GM21381 (cell line): Measurements from ENCODE around the gene PLBD2.
"Not testable (repeated sequence)": the region's sequence is repeated elsewhere in the genome, so short reads cannot be mapped to it uniquely, and the experiment has no call there.

Experiments used
- ATAC-seq: cut with Tn5 transposase; IDR thresholded peaks from one replicate; pipeline ENCODE4 v1.9.1; 2021; ENCODE audit warnings: mild to moderate bottlenecking, moderate library complexity; ENCODE audit not compliant: unreplicated experiment

Gene PLBD2

DNA sequence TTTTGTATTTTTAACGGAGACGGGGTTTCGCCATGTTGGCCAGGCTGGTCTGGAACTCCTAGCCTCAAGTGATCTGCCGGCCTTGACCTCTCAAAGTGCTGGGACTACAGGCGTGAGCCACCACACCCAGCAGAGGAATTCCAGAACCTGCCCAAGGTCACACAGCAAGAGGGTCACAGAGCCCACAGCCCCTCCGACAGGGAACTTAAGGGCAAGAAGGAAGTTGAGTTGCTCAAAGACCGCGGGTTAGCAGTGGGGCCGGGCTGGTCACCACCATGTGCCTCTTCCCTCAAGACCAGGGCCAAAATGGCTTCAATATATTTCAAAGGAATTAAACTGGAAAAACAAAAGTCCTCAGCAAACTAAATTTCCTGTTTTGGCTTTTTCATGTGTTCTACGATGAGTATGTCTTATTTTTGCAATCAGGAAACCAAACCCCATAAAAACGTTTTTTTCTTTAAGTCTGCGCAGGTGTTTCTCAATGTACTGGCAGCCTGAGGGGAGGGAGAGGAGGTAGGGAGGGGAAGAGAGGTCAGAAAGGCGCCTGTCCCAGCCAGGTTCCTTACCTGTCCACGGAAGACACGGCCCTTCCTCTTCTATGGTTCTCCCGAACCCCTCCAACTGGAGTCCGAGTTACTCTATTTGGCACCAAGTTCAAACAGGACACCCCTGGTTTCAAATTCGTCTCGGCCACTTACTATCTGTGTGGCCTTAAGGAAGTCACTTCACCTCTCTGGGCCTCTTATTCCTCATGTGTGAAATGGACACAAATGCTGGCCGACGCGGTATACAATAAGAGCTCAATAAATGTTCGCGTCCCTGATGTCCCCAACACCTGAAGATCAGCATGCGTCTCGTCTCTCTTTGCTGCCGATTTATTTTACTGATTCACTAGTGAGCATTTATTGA, 24.3 kb upstream of the PLBD2 start:
- peak; percentile 2 for ATAC-seq

- peak; percentile 97 for ATAC-seq
These were observed 23.4 kb upstream of the PLBD2 start, which contains the start of gene SLC8B1 for GRCh38 chr12:113334786-113335539. TSS of gene SLC8B1 (minus strand) at chr12:113335109. CDS start at chr12:113332878, 2,231 bp downstream.

- ATAC-seq, result no peak
These were observed 18.8 kb upstream of the PLBD2 start for GRCh38 chr12:113339540-113339939.

DNA sequence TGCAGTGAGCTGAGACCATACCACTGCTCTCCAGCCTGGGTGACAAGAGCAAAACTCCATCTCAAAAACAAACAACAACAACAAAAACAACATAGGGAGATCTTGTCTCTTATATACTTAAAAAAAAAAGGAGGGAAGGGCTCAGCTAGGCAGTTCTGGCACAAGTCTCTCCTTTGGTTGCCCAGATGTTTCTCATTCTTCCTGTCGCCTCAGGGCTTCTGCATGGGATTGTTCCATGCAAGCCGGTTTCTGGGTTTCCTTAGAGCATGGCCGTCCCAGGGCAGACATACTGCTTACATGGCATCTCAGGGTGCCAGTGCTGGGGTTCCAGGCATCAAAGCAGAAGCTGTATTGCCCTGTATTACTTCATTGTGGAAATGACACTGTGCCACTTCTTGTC, 18.3 kb upstream of the PLBD2 start:
- no peak for ATAC-seq

DNA sequence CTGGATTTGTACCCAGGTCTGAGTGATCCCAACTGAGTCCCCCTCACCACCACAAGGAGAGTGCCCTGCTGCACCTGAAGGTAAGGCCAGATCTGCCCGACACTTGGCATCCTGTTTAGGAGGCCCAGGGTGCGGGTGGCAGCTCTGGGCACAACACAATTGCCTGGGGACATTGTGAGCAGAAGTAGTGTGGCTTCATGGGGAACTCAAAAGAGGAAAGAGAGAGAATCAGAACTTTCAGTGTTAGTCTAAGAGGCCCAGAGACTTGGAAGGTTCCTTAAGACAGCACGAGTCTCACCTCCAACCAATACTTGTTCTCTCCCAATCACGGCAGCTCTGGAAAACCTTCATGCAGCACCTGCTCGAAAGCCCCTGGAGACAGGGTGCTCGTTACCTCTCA, 16.9 kb upstream of the PLBD2 start:
- ATAC-seq, result no peak

- no peak for ATAC-seq
These were observed 13.1 kb upstream of the PLBD2 start for GRCh38 chr12:113345318-113345717.

DNA sequence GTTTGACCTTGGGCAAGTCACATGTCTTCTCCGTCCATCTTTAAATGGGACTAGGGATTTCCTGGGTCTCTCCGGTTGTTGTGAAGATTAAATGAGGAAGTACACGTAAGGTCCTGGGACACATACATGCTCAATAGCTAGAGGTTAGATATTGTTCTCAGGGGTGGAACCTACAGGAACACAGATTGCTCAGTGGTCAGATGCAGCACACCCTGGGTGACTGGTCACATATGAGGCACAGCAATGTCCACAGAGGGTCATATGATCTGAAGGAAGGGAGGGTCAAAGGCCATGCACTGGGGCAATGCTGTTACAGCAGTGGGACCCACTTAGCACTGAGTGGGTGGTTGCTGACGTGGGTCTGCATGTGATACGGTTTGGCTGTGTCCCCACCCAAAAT, 12.0 kb upstream of the PLBD2 start:
- ATAC-seq, result no peak

- no peak for ATAC-seq
These were observed 11.3 kb upstream of the PLBD2 start for GRCh38 chr12:113347107-113347506.

- ATAC-seq, result no peak
These were observed 10.5 kb upstream of the PLBD2 start for GRCh38 chr12:113347892-113348291.

GRCh38 chr12:113348849-113349536, 9.4 kb upstream of the PLBD2 start:
- ATAC-seq, result no peak

DNA sequence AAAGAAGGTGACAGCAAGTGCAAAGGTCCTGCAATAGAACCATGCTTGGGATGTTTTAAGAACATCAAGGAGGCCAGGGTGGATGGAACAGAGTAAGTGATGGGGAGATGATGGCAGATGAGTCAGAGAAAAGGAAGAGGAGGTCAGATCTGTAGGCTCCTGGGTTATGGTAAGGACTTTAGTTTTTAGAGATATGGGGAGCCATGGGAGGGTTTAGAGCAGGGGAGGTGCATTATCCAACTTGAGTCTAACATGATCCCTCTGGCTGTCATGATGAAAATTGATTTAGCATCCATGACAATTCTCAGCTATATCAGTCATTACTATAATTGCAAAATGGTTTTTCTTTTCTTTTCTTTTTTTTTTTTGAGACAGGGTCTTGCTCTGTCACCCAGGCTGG, 7.3 kb upstream of the PLBD2 start:
- ATAC-seq, result no peak

DNA sequence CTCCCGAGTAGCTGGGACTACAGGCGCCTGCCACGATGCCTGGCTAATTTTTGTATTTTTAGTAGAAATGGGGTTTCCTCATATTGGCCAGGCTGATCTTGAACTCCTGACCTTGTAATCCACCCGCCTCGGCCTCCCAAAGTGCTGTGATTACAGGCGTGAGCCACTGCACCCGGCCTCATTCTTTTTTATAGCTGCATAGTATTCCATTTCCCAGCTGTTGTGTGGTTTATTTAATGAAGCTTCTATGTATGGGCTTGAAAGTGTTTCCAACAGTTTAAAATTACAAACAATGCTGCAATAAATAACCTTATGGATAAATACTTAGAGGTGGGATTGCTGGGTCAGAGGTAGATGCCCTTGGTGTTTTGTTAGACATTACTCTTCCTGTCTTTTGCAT, 4.2 kb upstream of the PLBD2 start:
- ATAC-seq, result not testable (repeated sequence)

DNA sequence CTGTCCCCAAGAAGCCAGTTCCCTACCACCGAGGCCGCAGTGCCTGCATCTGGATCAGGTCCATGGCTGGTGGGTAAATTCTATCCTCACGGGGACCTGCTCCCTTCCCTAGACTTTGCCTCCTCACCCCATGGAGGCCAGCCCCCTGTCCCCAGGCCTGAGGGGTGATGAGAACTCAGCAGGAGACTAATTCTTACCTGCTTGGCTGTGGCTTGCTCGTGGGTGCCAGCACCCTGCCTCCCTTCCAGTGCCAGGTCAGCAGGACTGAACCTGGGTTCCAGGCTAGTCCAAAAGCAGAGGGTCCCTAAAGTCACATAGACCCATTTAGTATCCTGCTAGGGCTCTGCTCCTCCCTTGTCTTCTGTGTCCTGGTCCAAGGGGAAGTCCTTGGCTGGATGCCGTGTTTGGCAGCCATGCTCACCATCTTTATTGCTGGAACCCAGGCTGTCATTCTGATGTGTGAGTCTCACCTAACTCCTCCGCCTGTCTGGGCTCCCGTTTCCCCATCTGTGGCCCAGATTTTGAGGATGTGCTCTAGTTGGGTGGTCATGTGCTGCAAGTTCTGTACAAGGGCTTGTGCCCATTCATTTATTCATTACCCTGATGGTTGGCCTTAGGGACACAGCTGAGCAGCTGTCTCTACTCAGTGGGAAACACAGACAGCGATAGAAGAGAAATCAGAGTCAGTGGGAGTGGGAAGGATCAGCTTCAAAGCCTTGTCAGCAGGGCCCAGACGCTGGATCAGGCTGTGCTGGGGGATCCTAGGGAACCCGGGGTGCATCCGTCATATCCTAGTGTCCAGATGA, 949 bp downstream of the PLBD2 start:
- ATAC-seq, result peak; percentile 4

DNA sequence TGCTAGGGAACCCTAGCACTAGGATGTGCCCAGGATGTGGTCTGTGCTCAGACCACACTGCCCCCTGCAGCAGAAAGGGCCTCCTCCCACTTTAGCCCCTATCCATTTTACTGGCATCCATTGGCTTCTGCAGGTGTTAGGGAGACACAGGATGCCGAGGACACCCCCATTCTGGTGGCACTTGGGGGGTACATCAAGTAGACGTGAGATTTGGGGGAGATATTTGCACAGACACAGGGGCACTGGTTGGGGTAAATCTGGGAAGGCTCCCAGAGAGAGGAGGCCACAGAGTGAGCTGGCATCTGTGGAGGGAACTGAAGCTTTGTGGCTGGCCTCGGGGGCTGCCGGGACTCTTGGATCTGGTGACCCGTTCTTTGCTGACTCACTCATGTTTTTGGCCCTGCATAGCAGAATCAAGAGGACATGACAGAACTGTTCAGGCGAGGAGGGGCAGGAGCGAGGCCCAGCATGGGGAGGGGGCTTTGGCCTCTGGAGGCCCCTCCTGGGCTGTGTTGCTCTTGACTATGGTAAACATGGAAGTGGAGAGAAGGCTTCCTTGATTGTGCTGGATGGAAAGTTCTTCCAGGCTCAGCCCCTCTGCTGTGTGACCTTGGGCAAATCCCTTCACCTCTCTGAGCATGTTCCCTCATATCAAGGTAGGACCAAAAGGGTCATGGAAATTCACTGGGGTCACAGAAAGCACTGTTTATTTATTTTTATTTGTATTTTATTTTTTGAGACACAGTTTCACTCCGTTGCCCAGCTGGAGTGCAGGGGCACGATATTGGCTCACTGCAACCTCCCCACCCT, 1.8 kb downstream of the PLBD2 start:
- no peak for ATAC-seq

GRCh38 chr12:113361574-113362370, 3.4 kb downstream of the PLBD2 start:
- ATAC-seq, result no peak

DNA sequence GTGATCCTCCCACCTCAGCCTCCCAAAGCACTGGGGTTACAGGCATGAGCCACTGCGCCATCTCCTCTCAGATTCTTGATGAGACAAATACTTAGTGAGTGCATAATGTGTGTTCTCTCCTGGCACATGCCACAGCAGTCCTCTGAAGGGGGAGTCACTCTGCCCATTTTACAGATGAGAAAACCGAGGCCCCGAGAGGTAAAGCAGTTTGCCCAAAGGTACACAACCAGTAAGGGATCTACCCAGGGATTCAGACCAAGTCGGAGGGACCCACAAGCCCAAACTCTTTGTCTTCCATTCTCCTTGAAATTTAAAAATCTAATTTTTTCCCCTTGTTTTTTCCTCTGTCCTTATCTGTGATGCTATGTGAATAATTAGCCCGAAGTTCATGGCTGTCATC, 6.3 kb downstream of the PLBD2 start:
- ATAC-seq, result no peak

GRCh38 chr12:113365639-113366395, 7.4 kb downstream of the PLBD2 start:
- no peak for ATAC-seq

GRCh38 chr12:113366827-113367226, 8.4 kb downstream of the PLBD2 start:
- no peak for ATAC-seq
